HEK293 (cell line): Measurements from ENCODE around the gene DDX55.

Experiments used
- SETDB1 ChIP-seq: IDR thresholded peaks from one replicate; pipeline ENCODE4 v1.6.1; 2017; ENCODE audit warnings: mild to moderate bottlenecking, low read length, moderate library complexity, mixed read lengths; ENCODE audit not compliant: insufficient read length
- ZNF610 ChIP-seq: fragments of 450-650 bp; formaldehyde crosslinking; IDR thresholded peaks from 2 replicates; pipeline ENCODE4 v1.5.1; 2016; ENCODE audit warnings: missing biosample characterization, missing genetic modification characterization, borderline replicate concordance
- TF ChIP-seq, protein P1 (sequence below): fragments of 450-650 bp; formaldehyde crosslinking; IDR thresholded peaks from 2 replicates; pipeline ENCODE4 v1.5.1; 2016; ENCODE audit warnings: missing biosample characterization, missing genetic modification characterization

DNA sequence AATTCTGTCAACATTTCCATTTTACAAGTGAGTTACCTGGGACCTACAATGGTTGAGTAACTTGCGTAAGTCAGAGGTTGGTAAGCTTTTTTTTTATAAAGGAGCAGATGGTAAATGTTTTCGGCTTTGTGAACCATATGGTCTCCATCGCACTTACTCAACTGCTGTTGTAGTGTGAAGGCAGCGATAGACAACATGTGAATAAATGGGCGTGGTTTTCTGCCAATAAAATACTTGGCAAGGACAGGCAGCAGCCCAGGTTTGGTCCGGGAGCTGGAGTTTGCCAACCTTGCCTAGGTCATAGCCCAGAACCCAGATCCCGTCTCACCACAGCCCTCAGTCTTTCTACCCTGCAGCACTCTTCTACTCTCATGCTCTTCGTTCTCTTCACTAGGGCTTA, 6.3 kb downstream of the DDX55 start:
- TF ChIP-seq ZNF610 (no peak), SETDB1 (no peak)
- TF ChIP-seq, protein P1, sequence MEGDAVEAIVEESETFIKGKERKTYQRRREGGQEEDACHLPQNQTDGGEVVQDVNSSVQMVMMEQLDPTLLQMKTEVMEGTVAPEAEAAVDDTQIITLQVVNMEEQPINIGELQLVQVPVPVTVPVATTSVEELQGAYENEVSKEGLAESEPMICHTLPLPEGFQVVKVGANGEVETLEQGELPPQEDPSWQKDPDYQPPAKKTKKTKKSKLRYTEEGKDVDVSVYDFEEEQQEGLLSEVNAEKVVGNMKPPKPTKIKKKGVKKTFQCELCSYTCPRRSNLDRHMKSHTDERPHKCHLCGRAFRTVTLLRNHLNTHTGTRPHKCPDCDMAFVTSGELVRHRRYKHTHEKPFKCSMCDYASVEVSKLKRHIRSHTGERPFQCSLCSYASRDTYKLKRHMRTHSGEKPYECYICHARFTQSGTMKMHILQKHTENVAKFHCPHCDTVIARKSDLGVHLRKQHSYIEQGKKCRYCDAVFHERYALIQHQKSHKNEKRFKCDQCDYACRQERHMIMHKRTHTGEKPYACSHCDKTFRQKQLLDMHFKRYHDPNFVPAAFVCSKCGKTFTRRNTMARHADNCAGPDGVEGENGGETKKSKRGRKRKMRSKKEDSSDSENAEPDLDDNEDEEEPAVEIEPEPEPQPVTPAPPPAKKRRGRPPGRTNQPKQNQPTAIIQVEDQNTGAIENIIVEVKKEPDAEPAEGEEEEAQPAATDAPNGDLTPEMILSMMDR (tag by site-specific recombination): no peak
